GM12878 (cell line): Measurements from ENCODE around the gene STARD3. TPM values are rescaled to one million over a fixed set of nuclear protein-coding genes. Genes with fewer than 3 reads are reported as not detected.

Experiments used
- ATAC-seq: fragments of 200-7000 bp; cut with Tn5 transposase; 3 replicates; pipeline ENCODE4 v1.9.1; 2020; ENCODE audit warnings: mild to moderate bottlenecking, moderate library complexity
- BruUV-seq: library from RNA; stranded (reverse); fragments of 400-500 nt; replicated peaks from 2 replicates; lab custom pipeline; 2021; lab: Mats Ljungman, UMichigan
- CTCF ChIA-PET: fragments of 300-600 bp; sonication (Branson Sonifier 250); formaldehyde crosslinking; extraction: SDS; loops from one replicate; lab custom pipeline; 2021; ENCODE audit warnings: inconsistent platforms; lab: Yijun Ruan, JAX
- POLR2A ChIA-PET: fragments of 350-600 bp; formaldehyde crosslinking; extraction: SDS; loops from one replicate; lab custom pipeline; 2021; ENCODE audit warnings: inconsistent platforms; lab: Charles Lee
- RAD21 ChIA-PET: fragments of 300-600 bp; sonication (Branson Sonifier 250); formaldehyde crosslinking; loops from one replicate; lab custom pipeline; 2023; ENCODE audit warnings: antibody characterized with exemption; ENCODE audit not compliant: unreplicated experiment; lab: Charles Lee
- SMC1A ChIA-PET: fragments of 300-600 bp; sonication (Branson Sonifier 250); formaldehyde crosslinking; loops from one replicate; lab custom pipeline; 2023; ENCODE audit not compliant: unreplicated experiment, uncharacterized antibody; lab: Charles Lee
- DNase-seq: peaks from one replicate; pipeline ENCODE4 v3.0.0-alpha.2; 2011; ENCODE audit warnings: low read depth, low spot score
- FAIRE-seq: peaks from 3 replicates; lab custom pipeline; 2011; peaks lifted over from hg19 to GRCh38; lab: Jason Lieb, UNC
- H2AFZ ChIP-seq: 2 replicates; pipeline ENCODE4 v1.6.0; 2011; ENCODE audit warnings: low read depth, low read length, control low read depth; ENCODE audit not compliant: control insufficient read depth
- H3K27ac ChIP-seq: 2 replicates; pipeline ENCODE4 v1.5.1; 2011; ENCODE audit warnings: control low read depth; ENCODE audit not compliant: control insufficient read depth, insufficient read depth
- H3K27me3 ChIP-seq, 2 experiments: replicated peaks in 1 of 2; 2 replicates each; pipeline versions ENCODE4 v1.6.0 to v1.6.1; 2011; ENCODE audit warnings: low read length in 1 of 2; ENCODE audit not compliant: control insufficient read depth in 2 of 2, insufficient read depth in 2 of 2
- H3K36me3 ChIP-seq, 2 experiments: 2 replicates each; pipeline ENCODE4 v1.5.1; 2011; ENCODE audit warnings: low read length in 1 of 2; ENCODE audit not compliant: control insufficient read depth in 2 of 2, insufficient read depth in 2 of 2
- H3K4me1 ChIP-seq: 2 replicates; pipeline ENCODE4 v1.6.1; 2011; ENCODE audit warnings: mild to moderate bottlenecking, low read length, moderate library complexity, mixed read lengths; ENCODE audit not compliant: control insufficient read depth, insufficient read depth
- H3K4me2 ChIP-seq: 2 replicates; pipeline ENCODE4 v1.6.0; 2011; ENCODE audit warnings: control low read depth; ENCODE audit not compliant: control insufficient read depth, insufficient read depth
- H3K4me3 ChIP-seq: fragments of 200-600 bp; sonication (generic); 2 replicates; pipeline ENCODE4 v1.5.1; 2016
- H3K79me2 ChIP-seq: 2 replicates; pipeline ENCODE4 v1.6.0; 2011; ENCODE audit warnings: low read length; ENCODE audit not compliant: control insufficient read depth, insufficient read depth
- H3K9ac ChIP-seq: 2 replicates; pipeline ENCODE4 v1.8.0; 2011; ENCODE audit warnings: low read length, control low read depth, mixed read lengths; ENCODE audit not compliant: control insufficient read depth, insufficient read depth
- H3K9me3 ChIP-seq: replicated peaks from 3 replicates; pipeline ENCODE4 v1.5.1; 2011; ENCODE audit warnings: mild to moderate bottlenecking, low read length; ENCODE audit not compliant: control insufficient read depth, insufficient read depth
- H4K20me1 ChIP-seq: 2 replicates; pipeline ENCODE4 v1.6.0; 2011; ENCODE audit not compliant: control insufficient read depth, insufficient read depth
- ELK1 ChIP-seq: IDR thresholded peaks from 2 replicates; pipeline ENCODE4 v1.6.1; 2012; ENCODE audit warnings: low read depth, low read length, improper control_type of control experiment
- RELB ChIP-seq: fragments of 450-650 bp; IDR thresholded peaks from 2 replicates; pipeline ENCODE4 v1.6.1; 2017; ENCODE audit warnings: low read depth, mild to moderate bottlenecking, moderate library complexity
- TBL1XR1 ChIP-seq: IDR thresholded peaks from 2 replicates; pipeline ENCODE4 v1.6.1; 2012; ENCODE audit warnings: low read depth, low read length, improper control_type of control experiment
- TCF7 ChIP-seq: IDR thresholded peaks from 2 replicates; pipeline ENCODE4 v1.6.1; 2014; ENCODE audit warnings: antibody characterized with exemption, borderline replicate concordance
- WGBS: methylation state at CpG from one replicate; pipeline ENCODE4 v1.1.6; 2016; ENCODE audit warnings: low lambda C conversion rate; ENCODE audit not compliant: insufficient replicate concordance, insufficient coverage; ENCODE audit errors: missing lambda C conversion rate; 5-methylcytosine and 5-hydroxymethylcytosine counted together
- in situ Hi-C: fragments of 300-500 bp; cut with MboI; formaldehyde crosslinking; loops from 9 replicates; pipeline ENCODE4 v1.14.3; 2018; ENCODE audit warnings: mixed read lengths
- intact Hi-C: fragments of 100-400 bp; cut with micrococcal nuclease; formaldehyde crosslinking; loops from one replicate; pipeline ENCODE4 v1.14.2; 2022; ENCODE audit not compliant: unreplicated experiment
- polyA plus RNA-seq, 11 experiments: library from polyadenylated mRNA; depleted of rRNA in 4 of 11; unstranded in 6 of 11; stranded (reverse) in 5 of 11; fragments of >200 nt; fragmentation: Nextera tagmentation in 4 of 11; fragmentation: Illumina TruSeq in 1 of 11; extraction: Ambion mirVana in 4 of 11; extraction: Trizol in 1 of 11; gene quantifications; 1 replicate in 1 of 11; 2 replicates in 10 of 11; pipeline versions ENCODE4 v1.2.1 to v1.2.3, GENCODE V29; 2011 to 2016; ENCODE audit warnings: inconsistent platforms in 2 of 11, missing spikeins in 2 of 11, low read depth in 1 of 11
- total RNA-seq, 4 experiments: library from RNA; depleted of rRNA in 3 of 4; stranded (reverse); fragments of >200 nt in 3 of 4; fragmentation: Illumina TruSeq in 1 of 4; extraction: Trizol in 1 of 4; gene quantifications; 2 replicates each; pipeline versions ENCODE4 v1.2.1 to v1.2.3, GENCODE V29; 2013 to 2021

STARD3 gene
- total and polyA plus RNA-seq, 10 of the 15 experiments (the other 5 are each of a cell fraction or from before 2014, with no cell fraction given) = 0.08 to 62.7 (median 27.5) TPM

DNA sequence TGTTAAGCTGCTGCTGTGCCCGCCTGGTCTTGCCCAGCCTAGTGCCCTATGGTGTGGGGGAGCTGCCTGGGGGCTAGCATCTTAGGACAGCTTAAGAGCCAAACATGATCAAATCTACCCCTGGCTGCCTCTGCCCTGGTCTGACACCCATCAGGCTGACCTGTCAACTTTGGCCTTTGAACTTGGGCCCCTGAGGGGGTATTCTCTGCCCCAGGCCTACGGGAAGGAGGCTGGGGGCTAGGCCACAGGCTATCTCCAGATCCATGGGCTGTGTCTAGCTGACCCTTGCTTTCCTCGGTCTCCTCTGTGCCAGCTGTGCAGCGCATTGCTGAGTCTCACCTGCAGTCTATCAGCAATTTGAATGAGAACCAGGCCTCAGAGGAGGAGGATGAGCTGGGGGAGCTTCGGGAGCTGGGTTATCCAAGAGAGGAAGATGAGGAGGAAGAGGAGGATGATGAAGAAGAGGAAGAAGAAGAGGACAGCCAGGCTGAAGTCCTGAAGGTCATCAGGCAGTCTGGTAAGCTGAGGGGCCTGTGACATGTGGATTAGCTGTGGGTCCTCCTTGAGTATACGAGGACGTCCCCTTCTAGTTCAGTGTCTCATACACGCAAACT lies 3.3 kb upstream of the STARD3 start:
- ATAC-seq = no peak
- Histone ChIP-seq H3K27me3 (no peaks in the 10 kb centered on the region; a peak in 1 of 4 replicates), H3K27ac (no peak overlapping the region), H3K79me2 (peaks cover 17% of the 10 kb centered on the region), H3K9ac (no peak overlapping the region), H3K36me3 (no peaks in the 10 kb centered on the region), H3K4me1 (peaks cover 13% of the 10 kb centered on the region), H3K4me2 (no peak overlapping the region), H4K20me1 (peaks cover 3% of the 10 kb centered on the region; the same call in 1 of the 2 replicates), H3K4me3 (no peak overlapping the region), H3K9me3 (no peaks in the 10 kb centered on the region), H2AFZ (no peak overlapping the region)
- ChIA-PET SMC1A (interaction anchor here (2.9 kb wide), 1 partner anchor 10 kb away, joined by 10 read pairs; no protein-coding TSS in a partner anchor), RAD21 (interaction anchor here (0.5 to 3.4 kb wide), 3 partner anchors 11 to 343 kb away, joined by 3 to 20 read pairs (median 3); no protein-coding TSS in a partner anchor), CTCF (interaction anchor here (0.6 to 15.5 kb wide), 13 partner anchors 11 to 659 kb away, joined by 3 to 225 read pairs (median 5); partner anchors contain the start of gene IKZF3), POLR2A (interaction anchor here (0.9 to 1.3 kb wide), 2 partner anchors 43 to 96 kb away, joined by 3 to 4 read pairs; partner anchors contain the start of gene MIEN1)
- BruUV-seq = no TSS peak
- intact Hi-C loops = no loop called here
- DNase-seq = no peak
- FAIRE-seq = no peak
- WGBS = 36% methylated on average over 8 of the region's 8 CpGs
- TF ChIP-seq TCF7 (no peak), RELB (no peak), ELK1 (no peak), TBL1XR1 (no peak)
- TF ChIP-seq, all 136 proteins: peak for 0
- in situ Hi-C loops = no loop called here
